Testis (tissue), 3 donors: ENCODE measurements around the gene SPTLC3. TPM values are rescaled to one million over a fixed set of nuclear protein-coding genes. Genes with fewer than 3 reads are reported as not detected.

Experiments
- DNase-seq: peaks from one replicate; pipeline ENCODE4 v3.0.0-alpha.2; 2019
- H3K27ac ChIP-seq, 2 donors: fragments of 200-600 bp; sonication (generic); one replicate each; pipeline ENCODE4 v1.5.1; 2019
- H3K27me3 ChIP-seq: fragments of 200-600 bp; sonication (generic); one replicate; pipeline ENCODE4 v1.5.1; 2019
- H3K36me3 ChIP-seq: fragments of 200-600 bp; sonication (generic); one replicate; pipeline ENCODE4 v1.5.1; 2017; ENCODE audit warnings: low read depth; ENCODE audit errors: missing control alignments
- H3K4me1 ChIP-seq: fragments of 200-600 bp; sonication (generic); one replicate; pipeline ENCODE4 v1.5.1; 2019
- H3K4me3 ChIP-seq, 2 donors: fragments of 200-600 bp; sonication (generic); one replicate each; pipeline ENCODE4 v1.5.1; 2017 to 2019
- H3K9me3 ChIP-seq: fragments of 200-600 bp; sonication (generic); one replicate; pipeline ENCODE4 v1.5.1; 2017
- CTCF ChIP-seq, 3 experiments: fragments of 450-650 bp in 2 of 3; fragments of 200-600 bp in 1 of 3; sonication (generic) in 1 of 3; IDR thresholded peaks; one replicate each; pipeline ENCODE4 v1.5.1; 2016 to 2019; ENCODE audit warnings: antibody characterized with exemption in 3 of 3, mild to moderate bottlenecking in 2 of 3, moderate library complexity in 1 of 3
- POLR2A ChIP-seq: fragments of 450-650 bp; IDR thresholded peaks from one replicate; pipeline ENCODE4 v1.6.1; 2017; ENCODE audit warnings: antibody characterized with exemption, mild to moderate bottlenecking, moderate library complexity
- WGBS, 2 donors: methylation state at CpG; one replicate each; pipeline ENCODE4 v1.1.5; 2018; 5-methylcytosine and 5-hydroxymethylcytosine counted together
- intact Hi-C: fragments of 100-400 bp; cut with DNase I; formaldehyde crosslinking; loops from one replicate; pipeline ENCODE4 v1.15.1; 2023; ENCODE audit warnings: low total_unique reads
- polyA plus RNA-seq: library from polyadenylated mRNA; stranded (reverse); fragments of 350-450 nt; fragmentation: Illumina TruSeq; extraction: RNeasy Lipid Tissue Mini Kit (QIAGEN cat#74804); gene quantifications from one replicate; pipeline ENCODE4 v1.2.3, GENCODE V29; 2014; ENCODE audit warnings: low read depth, low replicate concordance; ENCODE audit not compliant: insufficient read depth
- total RNA-seq, 2 donors: library from RNA; depleted of rRNA; stranded (reverse); fragments of >200 nt; gene quantifications; one replicate each; pipeline ENCODE4 v1.2.3, GENCODE V29; 2016

SPTLC3 gene
- total and polyA plus RNA-seq, 3 donors from 2014 or later, result 9.8 to 22.6 (median 11.3) TPM

- TF ChIP-seq POLR2A (no peak), CTCF (IDR thresholded peaks at IDR 0.05) (no peak)
- no peak overlapping the region for H3K4me3 ChIP-seq
- intact Hi-C loops, result no loop called here
- WGBS, 2 donors, result 77 to 86% methylated on average over 2 of the region's 2 CpGs
- H3K9me3 ChIP-seq, result no peaks in the 10 kb centered on the region
- no peak overlapping the region for H3K27ac ChIP-seq
- no peaks in the 10 kb centered on the region for H3K4me1 ChIP-seq
- no peaks in the 10 kb centered on the region for H3K36me3 ChIP-seq
- DNase-seq, result no peak
- no peaks in the 10 kb centered on the region for H3K27me3 ChIP-seq
These were observed 83.3 kb downstream of the SPTLC3 start for GRCh38 chr20:13092111-13092510.

GRCh38 chr20:13094976-13095375 lies 86.2 kb downstream of the SPTLC3 start:
- no peak for DNase-seq
- Histone ChIP-seq H3K27me3 (no peaks in the 10 kb centered on the region), H3K4me1 (no peaks in the 10 kb centered on the region), H3K36me3 (no peaks in the 10 kb centered on the region), H3K9me3 (no peaks in the 10 kb centered on the region), H3K4me3 (no peak overlapping the region), H3K27ac (no peak overlapping the region)
- TF ChIP-seq POLR2A (no peak), CTCF (IDR thresholded peaks at IDR 0.05) (no peak)
- 68 to 72% methylated on average over 4 of the region's 4 CpGs for WGBS, 2 donors
- intact Hi-C loops, result no loop called here

GRCh38 chr20:13098720-13099355 lies 90.1 kb downstream of the SPTLC3 start:
- Histone ChIP-seq H3K27ac (no peak overlapping the region), H3K4me3 (no peak overlapping the region), H3K27me3 (no peaks in the 10 kb centered on the region), H3K9me3 (no peaks in the 10 kb centered on the region), H3K4me1 (peaks cover under 1% of the 10 kb centered on the region), H3K36me3 (no peaks in the 10 kb centered on the region)
- no peak for TF ChIP-seq CTCF (IDR thresholded peaks at IDR 0.05)
- no peak for TF ChIP-seq POLR2A
- intact Hi-C loops, result loop anchor here (2.0 kb wide), 1 partner anchor 30 kb away; no protein-coding TSS in a partner anchor
- DNase-seq, result no peak
- WGBS, 2 donors, result 86% methylated on average over 4 of the region's 4 CpGs

GRCh38 chr20:13099676-13100075 lies 90.9 kb downstream of the SPTLC3 start:
- Histone ChIP-seq H3K4me3 (no peak overlapping the region), H3K36me3 (no peaks in the 10 kb centered on the region), H3K27me3 (no peaks in the 10 kb centered on the region), H3K9me3 (no peaks in the 10 kb centered on the region), H3K4me1 (peaks cover 3% of the 10 kb centered on the region), H3K27ac (no peak overlapping the region)
- no peak for TF ChIP-seq CTCF (IDR thresholded peaks at IDR 0.05)
- no peak for TF ChIP-seq POLR2A
- no peak for DNase-seq
- intact Hi-C loops, result loop anchor here (2.0 to 10.0 kb wide), 2 partner anchors 29 to 125 kb away; no protein-coding TSS in a partner anchor

GRCh38 chr20:13101276-13101675 lies 92.5 kb downstream of the SPTLC3 start:
- 89 to 97% methylated on average over 2 of the region's 2 CpGs for WGBS, 2 donors
- Histone ChIP-seq H3K36me3 (no peaks in the 10 kb centered on the region), H3K27me3 (no peaks in the 10 kb centered on the region), H3K9me3 (no peaks in the 10 kb centered on the region), H3K4me3 (no peak overlapping the region), H3K4me1 (peaks cover 3% of the 10 kb centered on the region), H3K27ac (no peak overlapping the region)
- no peak for DNase-seq
- intact Hi-C loops, result loop anchor here (10.0 kb wide), 1 partner anchor 126 kb away; no protein-coding TSS in a partner anchor
- TF ChIP-seq CTCF (IDR thresholded peaks at IDR 0.05), result no peak
- TF ChIP-seq POLR2A, result no peak
